ENCODE measurements around the gene ORAI2.
"Not testable (repeated sequence)": the region's sequence is repeated elsewhere in the genome, so short reads cannot be mapped to it uniquely, and the experiment has no call there.

Gene ORAI2

DNA sequence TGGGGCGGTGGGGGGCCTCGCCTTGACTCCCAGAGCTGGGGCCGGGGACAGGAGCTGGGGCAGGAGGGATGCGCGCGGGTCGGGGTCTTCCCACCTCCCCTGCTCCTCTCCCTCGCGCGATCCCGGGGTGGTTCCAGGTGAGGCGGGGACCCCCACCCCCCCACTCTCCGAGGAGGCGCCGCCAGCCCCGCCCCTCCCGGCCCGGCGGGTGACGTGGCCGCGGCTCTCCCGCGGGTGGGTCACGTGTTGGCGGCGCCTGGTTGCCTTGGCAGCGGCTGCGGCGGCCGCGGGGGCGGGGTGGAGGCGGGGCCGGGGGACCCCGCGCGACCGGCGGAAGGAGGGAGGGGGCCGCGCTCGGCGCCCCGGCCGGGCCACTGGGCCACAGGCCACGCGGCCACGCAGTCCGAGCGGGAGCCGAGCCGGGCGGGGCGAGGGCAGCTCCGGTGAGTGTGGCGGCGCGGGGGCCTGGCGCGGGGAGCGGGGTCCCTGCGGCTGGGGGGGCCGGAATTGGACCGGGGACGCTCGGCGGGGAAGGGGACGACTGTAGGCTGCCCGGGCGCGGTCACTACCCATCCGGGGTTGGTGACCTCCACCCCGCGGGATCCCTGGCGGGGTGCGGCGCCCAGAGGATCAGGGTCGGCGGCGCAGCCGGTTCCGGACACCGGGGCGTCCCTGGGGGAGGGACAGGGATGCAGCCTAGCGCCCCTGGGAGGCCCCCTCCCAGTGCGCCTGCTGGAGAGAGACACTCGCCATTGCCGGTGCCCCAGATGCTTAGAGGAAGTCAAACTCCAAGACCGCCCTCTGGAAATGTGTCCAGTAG lies at the start of gene ORAI2:
TSS of gene ORAI2 (plus strand) at position 357 of the 820 bp plus-strand sequence. CDS start 5,382 bp downstream, outside the sequence.
- H3K4me3 ChIP-seq (ENCODE audit: low read length) = peak within 1 kb of the TSS; percentile 66
- no peak for TF ChIP-seq ZNF274 (IDR thresholded peaks at IDR 0.05; ENCODE audit: low read depth, low read length)

DNA sequence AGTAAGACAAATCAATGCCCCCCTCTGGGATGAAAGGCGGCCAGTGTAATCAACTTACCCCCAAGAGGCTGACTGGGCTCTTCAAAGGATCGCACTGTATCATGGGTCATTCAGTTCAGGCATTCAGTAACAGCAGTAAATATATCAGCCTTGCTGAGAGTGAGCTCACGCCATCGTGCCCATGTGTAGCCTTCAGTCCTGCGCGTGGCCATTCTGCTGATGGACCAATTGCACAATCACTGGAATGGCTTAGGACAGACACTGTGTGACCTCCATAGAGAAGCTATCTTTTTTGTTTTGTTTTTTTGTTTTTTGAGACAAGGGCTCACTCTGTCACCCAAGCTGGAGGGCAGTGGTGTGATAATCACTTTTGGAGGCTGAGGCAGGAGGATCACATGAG lies 46.3 kb upstream of the ORAI2 start:
- no peak for TF ChIP-seq ZNF274 (IDR thresholded peaks at IDR 0.05; ENCODE audit: low read depth, low read length)
- no peak overlapping the region for H3K4me3 ChIP-seq (ENCODE audit: low read length)

DNA sequence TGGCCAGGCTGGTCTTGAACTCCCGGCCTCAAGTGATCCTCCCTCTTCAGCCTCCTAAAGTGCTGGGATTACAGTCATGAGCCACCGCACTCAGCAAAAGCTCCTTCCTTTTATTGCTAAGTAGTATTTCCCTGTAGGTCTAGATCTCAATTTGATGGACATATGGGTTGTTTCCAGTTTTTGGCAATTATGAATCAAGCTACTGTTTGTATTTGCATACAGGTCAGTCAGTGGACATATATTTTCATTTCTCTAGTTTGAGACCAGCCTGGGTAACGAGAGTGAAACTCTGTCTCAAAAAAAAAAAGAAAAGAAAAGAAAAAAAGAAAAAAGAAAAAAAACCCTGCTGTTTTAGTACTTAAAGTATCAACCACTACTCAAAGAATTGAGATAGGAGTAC lies 43.6 kb upstream of the ORAI2 start:
- H3K4me3 ChIP-seq (ENCODE audit: low read length) = no peak overlapping the region
- no peak for TF ChIP-seq ZNF274 (IDR thresholded peaks at IDR 0.05; ENCODE audit: low read depth, low read length)

DNA sequence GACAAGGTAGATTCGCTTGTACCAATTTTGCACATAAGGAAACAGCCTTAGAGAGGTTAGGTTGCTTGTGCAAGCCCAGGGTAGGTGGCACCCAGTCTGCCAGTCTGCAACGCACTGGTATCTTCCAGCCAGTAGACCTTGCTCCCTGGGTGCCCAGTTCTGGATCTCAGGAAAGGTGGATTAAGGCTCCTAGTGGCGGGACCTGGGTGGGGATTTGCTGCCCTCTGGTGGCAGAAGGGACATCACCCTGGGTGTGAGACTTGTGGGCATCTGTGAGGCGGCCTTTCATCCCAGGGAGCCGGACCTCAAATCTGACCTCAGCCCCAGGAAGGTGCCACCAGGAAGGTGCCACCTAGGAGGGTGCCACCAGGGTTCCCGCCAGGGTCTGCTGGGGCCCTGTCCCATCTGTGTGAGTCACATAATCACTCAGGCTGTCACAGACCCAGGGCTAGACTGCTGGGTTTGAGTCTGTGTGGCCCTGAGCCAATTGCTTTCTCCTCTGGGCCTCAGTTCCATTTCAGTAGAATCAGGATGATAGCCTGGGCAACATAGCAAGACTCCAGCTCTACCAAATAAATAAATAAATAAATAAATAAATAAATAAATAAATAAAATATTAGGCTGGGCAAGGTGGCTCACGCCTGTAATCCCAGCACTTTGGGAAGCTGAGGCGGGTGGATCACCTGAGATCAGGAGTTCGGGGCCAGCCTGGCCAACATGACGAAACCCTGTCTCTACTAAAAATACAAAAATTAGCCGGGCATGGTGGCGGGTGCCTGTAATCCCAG lies 42.5 kb upstream of the ORAI2 start:
- TF ChIP-seq ZNF274 (IDR thresholded peaks at IDR 0.05; ENCODE audit: low read depth, low read length) = no peak
- H3K4me3 ChIP-seq (ENCODE audit: low read length) = no peak overlapping the region

DNA sequence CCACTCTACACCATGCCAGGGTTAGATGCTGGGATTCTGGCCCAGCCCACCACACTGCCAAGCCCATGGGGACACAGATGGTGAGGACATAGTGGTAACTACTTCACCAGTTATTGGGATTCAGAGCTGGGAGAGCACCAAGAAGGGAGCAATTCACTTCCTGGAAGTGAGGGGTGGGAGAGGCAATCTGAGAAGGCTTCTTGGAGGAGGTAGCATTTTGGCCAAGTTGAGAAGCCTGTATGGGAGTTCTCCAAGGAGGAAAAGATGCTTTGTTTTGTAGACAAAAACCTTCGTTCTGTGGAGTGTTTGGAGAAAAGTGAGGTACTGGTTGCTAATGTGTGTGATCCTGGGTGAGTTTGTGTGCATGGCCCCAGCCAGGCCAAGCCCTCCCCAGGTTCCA lies 41.0 kb upstream of the ORAI2 start:
- H3K4me3 ChIP-seq (ENCODE audit: low read length) = no peak overlapping the region
- TF ChIP-seq ZNF274 (IDR thresholded peaks at IDR 0.05; ENCODE audit: low read depth, low read length) = no peak

DNA sequence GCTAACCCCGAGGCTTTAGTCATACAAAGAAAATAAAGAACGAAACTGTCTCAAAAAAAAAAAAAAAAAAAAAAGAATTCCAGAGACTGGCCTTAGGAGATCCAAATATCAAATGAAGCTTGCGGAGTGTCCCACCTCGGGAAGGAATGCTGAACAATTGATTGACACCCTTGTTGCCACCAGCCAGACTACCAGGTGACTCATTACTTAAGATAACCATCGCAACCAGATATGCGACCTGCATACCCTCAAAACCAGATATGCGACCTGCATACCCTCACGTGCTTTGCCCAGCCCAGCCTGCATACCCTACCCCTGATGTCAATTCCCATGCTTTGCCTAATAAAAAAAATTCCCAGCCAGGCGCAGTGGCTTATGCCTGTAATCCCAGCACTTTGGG lies 39.9 kb upstream of the ORAI2 start:
- no peak overlapping the region for H3K4me3 ChIP-seq (ENCODE audit: low read length)
- TF ChIP-seq ZNF274 (IDR thresholded peaks at IDR 0.05; ENCODE audit: low read depth, low read length) = no peak

DNA sequence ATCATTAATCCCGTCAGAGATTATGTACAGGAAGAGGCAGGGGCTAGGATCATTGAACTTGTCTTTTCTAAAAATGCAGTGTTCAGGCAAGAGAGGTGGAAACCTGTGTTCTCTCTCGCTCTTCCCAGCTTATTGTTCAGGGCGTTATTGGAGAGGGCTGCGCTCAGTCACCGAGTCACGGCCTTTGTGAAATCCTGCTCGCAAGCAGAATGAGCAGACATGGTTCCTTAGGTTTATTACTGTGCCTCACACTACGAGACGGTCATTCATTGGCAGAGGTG lies 37.8 kb upstream of the ORAI2 start:
- peak overlapping the region; percentile 31; the same call in 1 of the 2 replicates for H3K4me3 ChIP-seq (ENCODE audit: low read length)

DNA sequence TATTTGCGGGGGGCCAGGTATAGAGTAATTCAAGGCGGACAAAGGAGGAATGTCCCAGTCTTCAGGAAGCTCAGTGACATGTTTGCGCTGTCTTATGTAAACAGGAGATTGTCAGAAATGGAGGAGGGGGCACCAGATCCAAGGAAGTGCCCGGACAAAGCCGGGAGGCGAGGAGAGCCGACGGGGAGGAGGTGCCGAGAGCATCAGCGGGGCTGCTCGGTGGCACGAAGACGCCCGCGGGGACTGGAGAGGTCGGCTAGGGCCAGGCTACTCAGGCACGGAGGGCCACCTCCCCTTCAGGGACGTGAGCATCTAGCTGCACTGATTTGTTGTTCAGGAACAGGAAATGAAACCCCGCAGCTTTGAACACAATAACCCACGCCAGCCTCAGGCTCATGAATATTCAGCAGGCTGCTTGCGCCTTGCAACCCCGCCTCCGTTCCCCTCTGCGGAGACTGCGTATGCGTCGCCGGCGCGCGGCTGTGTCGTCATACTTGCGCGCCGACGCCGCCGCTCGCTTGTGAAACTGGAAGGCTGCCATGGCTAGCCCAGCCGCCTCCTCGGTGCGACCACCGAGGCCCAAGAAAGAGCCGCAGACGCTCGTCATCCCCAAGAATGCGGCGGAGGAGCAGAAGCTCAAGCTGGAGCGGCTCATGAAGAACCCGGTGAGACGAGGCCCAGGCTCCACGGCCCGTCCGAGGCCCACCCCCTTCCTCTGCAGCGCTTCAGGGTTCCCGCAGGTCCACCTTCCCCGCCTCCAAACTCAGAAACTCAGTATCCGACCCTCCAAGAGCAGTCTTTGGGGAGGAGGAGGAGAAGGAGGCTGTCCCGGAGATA lies 37.3 kb upstream of the ORAI2 start, which contains the start of gene PRKRIP1:
TSS of gene PRKRIP1 (plus strand) at position 491 of the 837 bp plus-strand sequence. CDS start at position 540, 49 bp downstream.
- TF ChIP-seq ZNF274 (IDR thresholded peaks at IDR 0.05; ENCODE audit: low read depth, low read length) = no peak
- H3K4me3 ChIP-seq (ENCODE audit: low read length) = peak within 1 kb of the TSS; percentile 87

More for the DNA sequence above, 37.8 kb upstream of the ORAI2 start:
- TF ChIP-seq ZNF274 (IDR thresholded peaks at IDR 0.05; ENCODE audit: low read depth, low read length) = no peak

DNA sequence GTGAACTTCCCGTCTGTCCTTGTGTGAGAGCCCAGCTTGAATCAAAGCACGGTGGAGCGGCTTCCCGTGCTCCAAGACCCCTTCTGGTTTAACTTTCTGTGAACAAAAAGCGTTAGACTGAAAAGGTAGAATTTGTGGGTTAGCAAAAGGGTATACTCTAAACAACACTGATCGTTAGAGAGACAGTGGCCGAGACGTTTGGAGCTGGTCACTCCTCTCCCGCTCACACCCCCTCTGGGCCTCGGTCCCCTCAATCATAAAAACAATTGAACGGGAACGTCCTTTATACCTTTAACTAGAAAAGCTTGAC lies 36.7 kb upstream of the ORAI2 start:
- TF ChIP-seq ZNF274 (IDR thresholded peaks at IDR 0.05; ENCODE audit: low read depth, low read length) = no peak
- H3K4me3 ChIP-seq (ENCODE audit: low read length) = peak overlapping the region; percentile 87

DNA sequence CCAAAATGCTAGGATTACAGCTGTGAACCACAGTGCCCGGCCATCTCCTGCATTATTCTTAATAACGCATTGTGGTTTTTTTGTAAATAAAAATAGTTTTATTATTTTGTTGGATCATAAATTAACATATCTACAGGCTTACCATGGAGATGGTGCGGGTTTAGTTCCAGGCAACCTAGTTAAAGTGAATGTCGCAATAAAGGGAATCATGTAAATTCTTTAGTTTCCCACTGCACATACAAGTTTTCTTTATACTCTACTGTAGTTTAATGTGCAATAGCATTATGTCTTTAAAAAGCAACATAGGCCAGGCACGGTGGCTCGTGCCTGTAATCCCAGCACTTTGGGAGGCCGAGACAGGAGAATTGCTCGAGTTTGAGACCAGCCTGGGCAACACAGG lies 34.8 kb upstream of the ORAI2 start:
- TF ChIP-seq ZNF274 (IDR thresholded peaks at IDR 0.05; ENCODE audit: low read depth, low read length) = no peak
- no peak overlapping the region for H3K4me3 ChIP-seq (ENCODE audit: low read length)

DNA sequence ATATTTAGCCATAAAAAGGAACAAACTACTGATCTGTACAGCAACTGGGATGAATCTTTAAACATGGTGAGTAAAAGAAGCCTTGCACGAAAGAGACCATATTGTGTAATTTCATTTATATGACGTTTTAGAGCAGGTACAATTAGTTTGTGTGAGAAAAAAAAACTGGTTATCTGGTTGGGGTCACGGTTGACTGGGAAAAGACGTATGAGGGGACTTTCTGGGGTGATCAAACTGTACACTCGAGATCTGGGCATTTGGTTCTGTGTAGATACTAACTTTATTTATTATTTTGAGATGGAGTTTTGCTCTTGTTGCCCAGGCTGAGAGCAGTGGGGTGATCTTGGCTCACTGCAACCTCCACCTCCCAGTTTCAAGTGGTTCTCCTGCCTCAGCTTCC lies 33.0 kb upstream of the ORAI2 start:
- no peak for TF ChIP-seq ZNF274 (IDR thresholded peaks at IDR 0.05; ENCODE audit: low read depth, low read length)

DNA sequence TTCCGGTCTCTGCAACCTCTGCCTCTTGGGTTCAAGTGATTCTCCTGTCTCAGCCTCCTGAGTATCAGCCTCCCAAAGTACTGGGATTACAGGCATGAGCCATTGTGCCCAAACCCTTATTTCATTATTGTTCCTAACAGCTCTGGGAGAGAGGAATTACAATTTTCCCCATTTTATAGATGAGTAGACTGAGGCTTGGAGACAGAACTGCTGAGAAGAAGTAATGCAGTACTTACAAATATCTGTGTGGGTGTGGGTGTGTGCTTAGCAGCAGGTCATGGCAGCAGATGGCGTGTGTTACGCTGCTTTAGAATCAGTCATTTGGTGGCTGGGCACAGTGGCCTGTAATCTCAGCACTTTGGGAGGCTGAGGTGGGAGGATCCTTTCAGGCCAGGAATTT lies 29.8 kb upstream of the ORAI2 start:
- H3K4me3 ChIP-seq (ENCODE audit: low read length) = no peak overlapping the region
- no peak for TF ChIP-seq ZNF274 (IDR thresholded peaks at IDR 0.05; ENCODE audit: low read depth, low read length)

More for the DNA sequence above, 33.0 kb upstream of the ORAI2 start:
- no peak overlapping the region for H3K4me3 ChIP-seq (ENCODE audit: low read length)

DNA sequence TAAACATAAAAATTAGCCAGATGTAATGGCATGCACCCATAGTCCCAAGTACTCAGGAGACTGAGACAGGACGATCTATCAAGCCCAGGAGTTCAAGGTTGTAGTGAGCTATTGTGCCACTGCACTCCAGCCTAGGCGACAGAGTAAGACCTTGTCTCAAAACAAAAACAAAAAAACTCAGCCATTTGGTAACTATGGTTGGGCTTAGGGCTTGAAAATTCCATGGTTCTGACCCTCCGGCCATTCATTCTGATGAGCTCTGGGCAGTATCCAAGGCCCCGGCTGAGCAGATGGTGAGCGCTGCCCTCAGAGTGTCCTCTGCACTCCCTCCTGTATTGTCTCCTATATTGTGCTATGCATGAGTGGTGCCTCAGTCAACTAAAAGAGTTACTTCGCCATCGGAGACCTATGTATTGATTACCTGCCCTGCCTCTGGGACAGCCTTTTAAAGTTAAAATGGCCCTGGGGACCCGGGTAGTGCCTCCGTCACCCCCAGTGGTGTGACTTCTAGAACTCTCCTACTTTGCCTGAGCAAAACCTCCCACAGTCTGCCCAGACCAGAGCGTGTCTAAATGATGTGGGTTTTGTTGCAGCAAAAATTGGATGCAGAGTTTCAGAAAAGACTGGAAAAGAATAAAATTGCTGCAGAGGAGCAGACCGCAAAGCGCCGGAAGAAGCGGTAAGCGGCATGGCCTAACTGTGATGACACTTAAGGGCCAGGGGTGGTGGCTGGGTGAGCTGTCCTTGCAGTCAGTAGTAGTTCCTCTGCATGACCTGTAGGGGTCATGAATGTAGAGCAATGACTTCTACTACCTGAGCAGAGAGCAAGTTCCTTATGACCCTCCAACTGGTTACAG lies 29.1 kb upstream of the ORAI2 start:
- no peak overlapping the region for H3K4me3 ChIP-seq (ENCODE audit: low read length)
- no peak for TF ChIP-seq ZNF274 (IDR thresholded peaks at IDR 0.05; ENCODE audit: low read depth, low read length)

DNA sequence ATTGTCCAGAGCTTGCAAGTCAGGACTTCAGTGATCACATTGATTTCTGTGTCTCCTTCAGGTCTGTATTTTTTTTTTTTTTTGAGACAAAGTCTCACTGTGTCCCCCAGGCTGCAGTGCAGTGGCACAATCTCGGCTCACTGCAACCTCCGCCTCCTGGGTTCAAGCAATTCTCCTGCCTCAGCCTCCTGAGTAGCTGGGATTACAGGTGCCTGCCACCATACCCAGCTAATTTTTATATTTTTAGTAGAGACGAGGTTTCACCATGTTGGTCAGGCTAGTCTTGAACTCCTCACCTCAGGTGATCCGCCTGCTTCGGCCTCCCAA lies 28.6 kb upstream of the ORAI2 start:
- H3K4me3 ChIP-seq (ENCODE audit: low read length) = not testable (repeated sequence)

Data from GM08714 (cell line).